H1 (cell line): Measurements from ENCODE around the gene EFR3B. TPM values are rescaled to one million over a fixed set of nuclear protein-coding genes. Genes with fewer than 3 reads are reported as not detected.
A peak's percentile ranks its signal among the peaks of the same experiment; 100 is the strongest.

Experiments
- BCL11A ChIP-seq, 2 experiments: IDR thresholded peaks; one replicate each; pipeline ENCODE4 v1.6.1; 2011; ENCODE audit warnings: low read depth in 2 of 2, low read length in 2 of 2, mild to moderate bottlenecking in 2 of 2
- CBX8 ChIP-seq: fragments of 300-800, 300-1000 bp; sonication (generic); IDR thresholded peaks from 2 replicates; pipeline ENCODE4 v1.7.1; 2016; ENCODE audit warnings: low read depth, low read length, borderline replicate concordance
- CHD2 ChIP-seq: IDR thresholded peaks from 2 replicates; pipeline ENCODE4 v1.6.1; 2012; ENCODE audit warnings: low read length, improper control_type of control experiment
- EZH2 ChIP-seq: fragments of 200-600 bp; sonication (generic); IDR thresholded peaks from 2 replicates; pipeline ENCODE4 v1.7.1; 2012; ENCODE audit warnings: low read depth, mild to moderate bottlenecking, moderate library complexity, low read length, inconsistent platforms; ENCODE audit not compliant: severe bottlenecking
- JUND ChIP-seq: IDR thresholded peaks from 2 replicates; pipeline ENCODE4 v1.6.1; 2011; ENCODE audit warnings: mild to moderate bottlenecking, improper control_type of control experiment, low read length
- KDM1A ChIP-seq: fragments of 200-600, 300-600 bp; sonication (generic); IDR thresholded peaks from 2 replicates; pipeline ENCODE4 v1.7.1; 2016; ENCODE audit warnings: mild to moderate bottlenecking, low read length, borderline replicate concordance
- KDM4A ChIP-seq: IDR thresholded peaks from one replicate; pipeline ENCODE4 v1.7.1; 2012; ENCODE audit warnings: low read depth, mild to moderate bottlenecking, moderate library complexity, low read length, inconsistent platforms; ENCODE audit not compliant: severe bottlenecking
- NRF1 ChIP-seq: IDR thresholded peaks from 2 replicates; pipeline ENCODE4 v1.6.1; 2011; ENCODE audit warnings: mild to moderate bottlenecking, low read depth, low read length, improper control_type of control experiment
- PHF8 ChIP-seq: fragments of 200-600 bp; sonication (generic); conservative IDR thresholded peaks from 2 replicates; pipeline ENCODE4 v1.7.1; 2012; ENCODE audit warnings: low read depth, mild to moderate bottlenecking, inconsistent platforms, low read length, moderate library complexity
- POLR2AphosphoS5 ChIP-seq: IDR thresholded peaks from 2 replicates; pipeline ENCODE4 v1.6.1; 2011; ENCODE audit warnings: low read depth, low read length
- POU5F1 ChIP-seq: IDR thresholded peaks from 2 replicates; pipeline ENCODE4 v1.6.1; 2011; ENCODE audit warnings: low read depth, mild to moderate bottlenecking, low read length, moderate library complexity
- RAD21 ChIP-seq, 2 experiments: IDR thresholded peaks in 1 of 2; conservative IDR thresholded peaks in 1 of 2; 2 replicates each; pipeline ENCODE4 v1.6.1; 2011; ENCODE audit warnings: low read depth in 2 of 2, low read length in 2 of 2, improper control_type of control experiment in 1 of 2, inconsistent platforms in 1 of 2, mild to moderate bottlenecking in 1 of 2, moderate library complexity in 1 of 2
- RNF2 ChIP-seq: fragments of 200-900, 300-1000 bp; sonication (generic); IDR thresholded peaks from 2 replicates; pipeline ENCODE4 v1.7.1; 2016; ENCODE audit warnings: borderline replicate concordance, low read depth, mild to moderate bottlenecking, antibody characterized with exemption, low read length; ENCODE audit not compliant: poor library complexity, severe bottlenecking; ENCODE audit errors: missing control alignments
- RXRA ChIP-seq: IDR thresholded peaks from 2 replicates; pipeline ENCODE4 v1.6.1; 2011; ENCODE audit warnings: low read depth, mild to moderate bottlenecking, low read length, moderate library complexity; ENCODE audit not compliant: insufficient read depth
- SIN3A ChIP-seq, 2 experiments: IDR thresholded peaks in 1 of 2; conservative IDR thresholded peaks in 1 of 2; 2 replicates each; pipeline ENCODE4 v1.6.1; 2011 to 2012; ENCODE audit warnings: low read length in 2 of 2, improper control_type of control experiment in 1 of 2, low read depth in 1 of 2, mild to moderate bottlenecking in 1 of 2
- SIX5 ChIP-seq: IDR thresholded peaks from 2 replicates; pipeline ENCODE4 v1.6.1; 2011; ENCODE audit warnings: mild to moderate bottlenecking, low read depth, low read length
- SRF ChIP-seq: IDR thresholded peaks from 2 replicates; pipeline ENCODE4 v1.6.1; 2011; ENCODE audit warnings: mild to moderate bottlenecking, low read depth, low read length, moderate library complexity
- SUZ12 ChIP-seq: fragments of 200-600 bp; sonication (generic); IDR thresholded peaks from 2 replicates; pipeline ENCODE4 v1.6.1; 2012; ENCODE audit warnings: mild to moderate bottlenecking, inconsistent platforms, low read length, moderate library complexity, mixed read lengths
- TBP ChIP-seq: IDR thresholded peaks from 2 replicates; pipeline ENCODE4 v1.6.1; 2011; ENCODE audit warnings: low read depth, low read length, improper control_type of control experiment
- ZNF274 ChIP-seq: IDR thresholded peaks from 2 replicates; pipeline ENCODE4 v1.7.0; 2012; ENCODE audit warnings: low read length, borderline replicate concordance; ENCODE audit errors: extremely low read depth
- polyA plus RNA-seq, 7 experiments: library from polyadenylated mRNA; depleted of rRNA in 3 of 7; stranded (reverse) in 5 of 7; unstranded in 2 of 7; fragments of >200 nt in 5 of 7; fragments of 200-250 nt in 2 of 7; gene quantifications; 1 replicate in 5 of 7; 2 replicates in 1 of 7; 4 replicates in 1 of 7; pipeline versions ENCODE4 v1.2.1 to v1.2.3, GENCODE V29; 2011 to 2013; ENCODE audit warnings: missing spikeins in 2 of 7, mixed read lengths in 2 of 7
- total RNA-seq: library from RNA; stranded (reverse); fragmentation: NEBNext Ultra II Directional; extraction: Animal tissue kit (Norgen Biotek cat#: 25700); gene quantifications from 2 replicates; pipeline ENCODE4 v1.2.1, GENCODE V29; 2021
- TF ChIP-seq, protein P1 (sequence below): IDR thresholded peaks from 2 replicates; pipeline ENCODE4 v1.6.1; 2012; ENCODE audit warnings: low read length, inconsistent platforms

Gene EFR3B
- total and polyA plus RNA-seq, 2 of the 8 experiments (the other 6 are each of a cell fraction or from before 2014, with no cell fraction given): 3.4 to 9.6 TPM

DNA sequence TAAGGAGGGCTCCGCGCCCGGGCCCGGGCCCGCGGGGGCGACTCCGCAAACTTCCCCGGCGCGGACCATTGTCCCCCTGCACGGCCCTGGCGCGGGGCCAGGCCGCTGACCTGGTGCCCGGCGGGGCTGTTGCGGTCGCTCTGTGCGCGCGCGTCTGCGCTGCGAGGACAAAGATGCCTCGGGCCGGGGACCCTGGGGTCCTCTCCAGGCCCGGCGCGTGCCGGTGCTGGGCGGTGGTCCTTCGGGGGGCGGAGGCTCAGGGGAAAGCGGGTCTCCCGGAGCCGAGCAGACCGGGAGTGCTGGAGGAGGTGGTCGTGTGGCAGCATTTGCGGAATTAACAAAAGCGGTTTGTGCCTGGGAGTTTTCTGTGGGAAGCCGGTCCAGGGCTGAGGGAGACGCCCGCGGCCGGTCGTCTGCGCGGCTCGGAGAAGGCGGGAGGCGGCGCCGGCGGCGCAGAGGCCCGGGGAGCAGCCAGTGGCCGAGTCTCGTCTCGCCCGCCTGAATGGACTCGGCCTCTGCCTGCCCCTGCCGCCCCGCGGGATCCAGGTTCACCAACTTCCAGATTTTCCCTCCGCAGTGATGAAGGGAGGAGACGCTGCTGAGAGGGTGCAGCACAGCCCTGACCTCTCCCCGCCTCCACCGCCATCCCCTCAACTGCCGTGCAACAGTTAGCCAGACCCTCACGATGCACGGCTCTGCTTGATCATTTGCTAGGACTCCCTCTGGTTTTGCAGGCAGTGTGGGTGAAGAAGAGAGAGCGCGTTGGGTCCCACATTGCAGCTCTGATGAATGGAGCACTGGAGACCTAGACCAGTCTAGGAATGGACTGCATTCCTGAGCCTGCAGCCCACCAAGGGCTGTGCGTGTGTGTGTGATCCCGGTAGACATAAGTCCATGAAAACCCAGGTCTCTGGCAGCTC lies 705 bp downstream of the EFR3B start (continued):
- no peak for TF ChIP-seq RNF2
- no peak for TF ChIP-seq ZNF274
- TF ChIP-seq TBP: no peak
- TF ChIP-seq SUZ12: peak; percentile 56; the same call in 1 of the 2 replicates
- peak; percentile 52 for TF ChIP-seq EZH2
- TF ChIP-seq CBX8: no peak
- TF ChIP-seq NRF1: no peak
- peak; percentile 97 for TF ChIP-seq KDM4A
- TF ChIP-seq KDM1A: 0 out of 2 replicates have a peak, but pooled peaks have one; percentile 63
- no peak for TF ChIP-seq BCL11A (IDR thresholded peaks at IDR 0.05; ENCODE audit: low read depth in 2 of 2, low read length in 2 of 2)
- TF ChIP-seq CHD2: no peak
- no peak; the same call in none of the 2 replicates for TF ChIP-seq PHF8
- TF ChIP-seq JUND: no peak
- no peak for TF ChIP-seq SRF
- TF ChIP-seq RXRA: no peak
- no peak for TF ChIP-seq POU5F1
- TF ChIP-seq SIN3A (conservative IDR thresholded peaks at IDR 0.05 in 1 of 2, IDR thresholded peaks at IDR 0.05 in 1 of 2; ENCODE audit: low read depth in 1 of 2, low read length in 2 of 2): 0 out of 4 replicates have a peak, but pooled peaks of 1 of the 2 experiments have one; percentile 60
- no peak for TF ChIP-seq RAD21 (IDR thresholded peaks at IDR 0.05 in 1 of 2, conservative IDR thresholded peaks at IDR 0.05 in 1 of 2; ENCODE audit: low read depth in 2 of 2, low read length in 2 of 2)
- TF ChIP-seq, protein P1, sequence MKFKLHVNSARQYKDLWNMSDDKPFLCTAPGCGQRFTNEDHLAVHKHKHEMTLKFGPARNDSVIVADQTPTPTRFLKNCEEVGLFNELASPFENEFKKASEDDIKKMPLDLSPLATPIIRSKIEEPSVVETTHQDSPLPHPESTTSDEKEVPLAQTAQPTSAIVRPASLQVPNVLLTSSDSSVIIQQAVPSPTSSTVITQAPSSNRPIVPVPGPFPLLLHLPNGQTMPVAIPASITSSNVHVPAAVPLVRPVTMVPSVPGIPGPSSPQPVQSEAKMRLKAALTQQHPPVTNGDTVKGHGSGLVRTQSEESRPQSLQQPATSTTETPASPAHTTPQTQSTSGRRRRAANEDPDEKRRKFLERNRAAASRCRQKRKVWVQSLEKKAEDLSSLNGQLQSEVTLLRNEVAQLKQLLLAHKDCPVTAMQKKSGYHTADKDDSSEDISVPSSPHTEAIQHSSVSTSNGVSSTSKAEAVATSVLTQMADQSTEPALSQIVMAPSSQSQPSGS: no peak
- TF ChIP-seq POLR2AphosphoS5: no peak
- no peak for TF ChIP-seq SIX5
